Left ventricle myocardium inferior (tissue), 1 donor: ENCODE measurements around the gene WDFY4. TPM values are rescaled to one million over a fixed set of nuclear protein-coding genes. Genes with fewer than 3 reads are reported as not detected.

ENCODE experiments used
- DNase-seq: peaks from one replicate; pipeline ENCODE4 v3.0.0-alpha.2; 2020
- H3K27ac ChIP-seq: fragments of 200-600 bp; replicated peaks from 2 replicates; pipeline ENCODE4 v1.8.0; 2021
- H3K27me3 ChIP-seq: fragments of 200-600 bp; 2 replicates; pipeline ENCODE4 v1.8.0; 2021; ENCODE audit warnings: low read depth
- H3K36me3 ChIP-seq: fragments of 200-600 bp; 2 replicates; pipeline ENCODE4 v1.8.0; 2021
- H3K4me1 ChIP-seq: fragments of 200-600 bp; 2 replicates; pipeline ENCODE4 v1.8.0; 2021
- H3K4me3 ChIP-seq: fragments of 200-600 bp; 2 replicates; pipeline ENCODE4 v1.8.0; 2021; ENCODE audit warnings: mild to moderate bottlenecking, moderate library complexity
- H3K9me3 ChIP-seq: fragments of 200-600 bp; replicated peaks from 2 replicates; pipeline ENCODE4 v1.8.0; 2021
- CTCF ChIP-seq: fragments of 200-600 bp; IDR thresholded peaks from 2 replicates; pipeline ENCODE4 v1.8.0; 2021; ENCODE audit warnings: antibody characterized with exemption, mild to moderate bottlenecking, borderline replicate concordance
- intact Hi-C: fragments of 100-400 bp; cut with micrococcal nuclease; formaldehyde crosslinking; loops from one replicate; pipeline ENCODE4 v1.11.0; 2022
- total RNA-seq: library from RNA; stranded (reverse); fragmentation: NEBNext Ultra II Directional; extraction: Animal tissue kit (Norgen Biotek cat#: 25700); gene quantifications from one replicate; pipeline ENCODE4 v1.2.1, GENCODE V29; 2021
- donor health status: DM: no; HTN: yes; CAD: no; lungs with severe emphysema.

The WDFY4 gene
- total RNA-seq, 1 donor from 2014 or later, result 1.5 TPM

GRCh38 chr10:48722153-48723145 is 37.8 kb downstream of the WDFY4 start:
- Histone ChIP-seq H3K27ac (no peak overlapping the region), H3K36me3 (no peaks in the 10 kb centered on the region), H3K4me3 (no peak overlapping the region), H3K4me1 (no peaks in the 10 kb centered on the region), H3K27me3 (no peaks in the 10 kb centered on the region), H3K9me3 (no peaks in the 10 kb centered on the region)
- no peak for DNase-seq
- TF ChIP-seq CTCF, result no peak
- intact Hi-C loops, result no loop called here

- Histone ChIP-seq H3K4me3 (no peak overlapping the region), H3K27ac (no peak overlapping the region), H3K36me3 (no peaks in the 10 kb centered on the region), H3K27me3 (no peaks in the 10 kb centered on the region), H3K4me1 (no peaks in the 10 kb centered on the region), H3K9me3 (no peaks in the 10 kb centered on the region)
- no peak for DNase-seq
- intact Hi-C loops, result no loop called here
- TF ChIP-seq CTCF, result no peak
These were observed 39.5 kb downstream of the WDFY4 start for GRCh38 chr10:48724127-48724526.

GRCh38 chr10:48725708-48726107 is 41.0 kb downstream of the WDFY4 start:
- no peak overlapping the region for H3K4me3 ChIP-seq
- H3K4me1 ChIP-seq, result no peaks in the 10 kb centered on the region
- no peak for TF ChIP-seq CTCF
- H3K27ac ChIP-seq, result peak overlapping the region; percentile 36
- intact Hi-C loops, result no loop called here
- DNase-seq, result no peak
- H3K9me3 ChIP-seq, result no peaks in the 10 kb centered on the region
- no peaks in the 10 kb centered on the region for H3K27me3 ChIP-seq
- no peaks in the 10 kb centered on the region for H3K36me3 ChIP-seq

GRCh38 chr10:48727866-48728265 is 43.2 kb downstream of the WDFY4 start:
- H3K9me3 ChIP-seq, result no peaks in the 10 kb centered on the region
- no peak overlapping the region for H3K4me3 ChIP-seq
- no peaks in the 10 kb centered on the region for H3K36me3 ChIP-seq
- no peak overlapping the region for H3K27ac ChIP-seq
- DNase-seq, result no peak
- no peaks in the 10 kb centered on the region for H3K27me3 ChIP-seq
- TF ChIP-seq CTCF, result no peak
- H3K4me1 ChIP-seq, result no peaks in the 10 kb centered on the region
- intact Hi-C loops, result no loop called here

- H3K27me3 ChIP-seq, result no peaks in the 10 kb centered on the region
- no peaks in the 10 kb centered on the region for H3K4me1 ChIP-seq
- H3K4me3 ChIP-seq, result no peak overlapping the region
- no peak for TF ChIP-seq CTCF
- no peak for DNase-seq
- no peaks in the 10 kb centered on the region for H3K36me3 ChIP-seq
- no peak overlapping the region for H3K27ac ChIP-seq
- intact Hi-C loops, result no loop called here
- no peaks in the 10 kb centered on the region for H3K9me3 ChIP-seq
These were observed 44.5 kb downstream of the WDFY4 start for GRCh38 chr10:48729222-48729621.
